MM.1S (cell line): ENCODE data around the gene TBL1XR1.
"Not testable (repeated sequence)": the region's sequence is repeated elsewhere in the genome, so short reads cannot be mapped to it uniquely, and the experiment has no call there.

ENCODE experiments used
- DNase-seq: peaks from one replicate; pipeline ENCODE4 v3.0.0-alpha.2; 2015
- H2AFZ ChIP-seq: fragments of 300-600 bp; sonication (generic); 2 replicates; pipeline ENCODE4 v1.6.0; 2016; ENCODE audit warnings: antibody characterized with exemption, low read length
- H3F3A ChIP-seq: fragments of 300-600 bp; sonication (generic); 2 replicates; pipeline ENCODE4 v1.6.1; 2016; ENCODE audit warnings: mild to moderate bottlenecking, antibody characterized with exemption, low read length, moderate library complexity, mixed read lengths; ENCODE audit not compliant: insufficient read depth
- H3K27ac ChIP-seq: fragments of 300-600 bp; sonication (generic); 2 replicates; pipeline ENCODE4 v1.5.1; 2016; ENCODE audit warnings: mild to moderate bottlenecking, low read length
- H3K27me3 ChIP-seq: fragments of 300-600 bp; sonication (generic); replicated peaks from 2 replicates; pipeline ENCODE4 v1.6.0; 2016; ENCODE audit warnings: low read length; ENCODE audit not compliant: insufficient read depth
- H3K36me3 ChIP-seq: fragments of 300-600 bp; sonication (generic); replicated peaks from 2 replicates; pipeline ENCODE4 v1.6.1; 2016; ENCODE audit warnings: mild to moderate bottlenecking, low read length, mixed read lengths; ENCODE audit not compliant: insufficient read depth
- H3K4me1 ChIP-seq: fragments of 300-600 bp; sonication (generic); 2 replicates; pipeline ENCODE4 v1.6.1; 2016; ENCODE audit warnings: low read length, mixed read lengths
- H3K4me2 ChIP-seq: fragments of 300-600 bp; sonication (generic); 2 replicates; pipeline ENCODE4 v1.6.0; 2016; ENCODE audit warnings: low read depth, low read length
- H3K4me3 ChIP-seq: fragments of 300-600 bp; sonication (generic); 2 replicates; pipeline ENCODE4 v1.5.1; 2016; ENCODE audit warnings: low read length, mixed read lengths
- H3K79me2 ChIP-seq: fragments of 300-600 bp; sonication (generic); 2 replicates; pipeline ENCODE4 v1.6.1; 2016; ENCODE audit warnings: mixed run types, low read length, mixed read lengths
- H3K9ac ChIP-seq: fragments of 300-600 bp; sonication (generic); 2 replicates; pipeline ENCODE4 v1.6.1; 2016; ENCODE audit warnings: low read length, mixed read lengths
- H3K9me2 ChIP-seq: fragments of 300-600 bp; sonication (generic); replicated peaks from 2 replicates; pipeline ENCODE4 v1.6.1; 2016; ENCODE audit warnings: mild to moderate bottlenecking, low read length, mixed read lengths; ENCODE audit not compliant: insufficient read depth
- H3K9me3 ChIP-seq: fragments of 300-600 bp; sonication (generic); replicated peaks from 2 replicates; pipeline ENCODE4 v1.6.1; 2016; ENCODE audit warnings: mild to moderate bottlenecking, low read length, mixed read lengths; ENCODE audit not compliant: insufficient read depth
- H4K20me1 ChIP-seq: fragments of 300-600 bp; sonication (generic); 2 replicates; pipeline ENCODE4 v1.6.1; 2016; ENCODE audit warnings: mild to moderate bottlenecking, low read length, moderate library complexity, mixed read lengths; ENCODE audit not compliant: insufficient read depth
- EZH2 ChIP-seq: fragments of 300-600 bp; sonication (generic); optimal IDR thresholded peaks from 2 replicates; pipeline ENCODE3; 2017; ENCODE audit warnings: low read depth, mild to moderate bottlenecking, antibody characterized with exemption, low read length, mixed read lengths
- EZH2phosphoT487 ChIP-seq: fragments of 300-600 bp; sonication (generic); IDR thresholded peaks from 2 replicates; pipeline ENCODE4 v1.6.1; 2018; ENCODE audit warnings: antibody characterized with exemption, low read length
- TF ChIP-seq, protein P1 (sequence below): fragments of 300-600 bp; sonication (generic); IDR thresholded peaks from 2 replicates; pipeline ENCODE4 v1.5.1; 2016; ENCODE audit warnings: antibody characterized with exemption, low read length, mixed read lengths

TBL1XR1 gene

GRCh38 chr3:177168431-177168830, 28.9 kb downstream of the TBL1XR1 start:
- Histone ChIP-seq H3K4me3 (no peak overlapping the region), H3K36me3 (peaks cover 1% of the 10 kb centered on the region; the same call in 1 of the 2 replicates), H3K9ac (no peak overlapping the region), H3K4me1 (peaks cover 26% of the 10 kb centered on the region), H2AFZ (no peak overlapping the region), H3K27ac (no peak overlapping the region), H3F3A (0 out of 2 replicates have a peak, but pooled peaks cover 7% of the 10 kb centered on the region), H3K9me3 (no peaks in the 10 kb centered on the region), H3K79me2 (peaks cover 100% of the 10 kb centered on the region), H4K20me1 (peaks cover 84% of the 10 kb centered on the region), H3K27me3 (no peaks in the 10 kb centered on the region), H3K9me2 (no peaks in the 10 kb centered on the region), H3K4me2 (no peak overlapping the region)
- TF ChIP-seq EZH2phosphoT487 (no peak), EZH2 (no peak)
- TF ChIP-seq, protein P1, sequence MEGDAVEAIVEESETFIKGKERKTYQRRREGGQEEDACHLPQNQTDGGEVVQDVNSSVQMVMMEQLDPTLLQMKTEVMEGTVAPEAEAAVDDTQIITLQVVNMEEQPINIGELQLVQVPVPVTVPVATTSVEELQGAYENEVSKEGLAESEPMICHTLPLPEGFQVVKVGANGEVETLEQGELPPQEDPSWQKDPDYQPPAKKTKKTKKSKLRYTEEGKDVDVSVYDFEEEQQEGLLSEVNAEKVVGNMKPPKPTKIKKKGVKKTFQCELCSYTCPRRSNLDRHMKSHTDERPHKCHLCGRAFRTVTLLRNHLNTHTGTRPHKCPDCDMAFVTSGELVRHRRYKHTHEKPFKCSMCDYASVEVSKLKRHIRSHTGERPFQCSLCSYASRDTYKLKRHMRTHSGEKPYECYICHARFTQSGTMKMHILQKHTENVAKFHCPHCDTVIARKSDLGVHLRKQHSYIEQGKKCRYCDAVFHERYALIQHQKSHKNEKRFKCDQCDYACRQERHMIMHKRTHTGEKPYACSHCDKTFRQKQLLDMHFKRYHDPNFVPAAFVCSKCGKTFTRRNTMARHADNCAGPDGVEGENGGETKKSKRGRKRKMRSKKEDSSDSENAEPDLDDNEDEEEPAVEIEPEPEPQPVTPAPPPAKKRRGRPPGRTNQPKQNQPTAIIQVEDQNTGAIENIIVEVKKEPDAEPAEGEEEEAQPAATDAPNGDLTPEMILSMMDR: no peak
- no peak for DNase-seq

DNA sequence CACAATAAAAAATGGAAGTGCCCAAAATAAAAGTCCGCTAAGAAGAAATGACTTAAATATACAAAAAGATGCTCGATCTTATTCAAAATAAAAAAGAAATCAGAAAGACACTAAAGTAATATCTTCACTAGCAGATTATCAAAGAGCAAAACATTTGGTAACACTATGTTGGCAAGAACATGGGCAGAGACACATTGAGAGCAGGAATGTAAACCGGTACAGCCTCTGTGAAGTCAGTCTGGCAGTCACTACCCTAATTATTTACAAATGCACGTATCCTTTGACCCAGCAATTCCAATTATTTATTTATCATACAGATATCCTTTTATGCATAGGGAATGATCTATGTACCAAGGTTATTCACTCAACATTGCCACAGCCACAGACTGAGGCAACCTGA, 34.5 kb downstream of the TBL1XR1 start:
- Histone ChIP-seq H3K9ac (no peak overlapping the region), H3F3A (0 out of 2 replicates have a peak, but pooled peaks cover 8% of the 10 kb centered on the region), H3K27me3 (no peaks in the 10 kb centered on the region), H3K27ac (no peak overlapping the region), H3K79me2 (peaks cover 100% of the 10 kb centered on the region), H4K20me1 (peaks cover 92% of the 10 kb centered on the region), H3K4me3 (no peak overlapping the region), H3K9me3 (no peaks in the 10 kb centered on the region), H2AFZ (no peak overlapping the region), H3K9me2 (no peaks in the 10 kb centered on the region), H3K4me1 (peaks cover 8% of the 10 kb centered on the region; the same call in 1 of the 2 replicates), H3K36me3 (peaks cover 1% of the 10 kb centered on the region; the same call in 1 of the 2 replicates), H3K4me2 (no peak overlapping the region)
- TF ChIP-seq EZH2 (no peak), EZH2phosphoT487 (no peak)
- TF ChIP-seq, protein P1: no peak
- DNase-seq: no peak

GRCh38 chr3:177161603-177162002, 35.7 kb downstream of the TBL1XR1 start:
- peaks cover 100% of the 10 kb centered on the region for H3K79me2 ChIP-seq
- H2AFZ ChIP-seq, H3K9me3 ChIP-seq: not testable (repeated sequence)

GRCh38 chr3:177158461-177158860, 38.8 kb downstream of the TBL1XR1 start:
- Histone ChIP-seq H3K9me2 (0 out of 2 replicates have a peak, but pooled peaks cover 4% of the 10 kb centered on the region), H3K79me2 (peaks cover 99% of the 10 kb centered on the region), H3K27me3 (no peaks in the 10 kb centered on the region), H3K4me2 (no peak overlapping the region), H2AFZ (no peak overlapping the region), H3K27ac (no peak overlapping the region), H3F3A (0 out of 2 replicates have a peak, but pooled peaks cover 17% of the 10 kb centered on the region), H3K9me3 (no peaks in the 10 kb centered on the region), H3K4me3 (no peak overlapping the region), H3K36me3 (peaks cover 11% of the 10 kb centered on the region; the same call in 1 of the 2 replicates), H4K20me1 (peaks cover 80% of the 10 kb centered on the region), H3K9ac (no peak overlapping the region), H3K4me1 (peaks cover 6% of the 10 kb centered on the region; the same call in 1 of the 2 replicates)
- DNase-seq: no peak
- TF ChIP-seq EZH2phosphoT487: no peak
- TF ChIP-seq, protein P1: no peak
- no peak for TF ChIP-seq EZH2

More at GRCh38 chr3:177161603-177162002, 35.7 kb downstream of the TBL1XR1 start:
- H3K27me3 ChIP-seq, H3K9me2 ChIP-seq, H3K4me2 ChIP-seq, H3K4me1 ChIP-seq, H3K27ac ChIP-seq, H3K36me3 ChIP-seq, H3K4me3 ChIP-seq, H3K9ac ChIP-seq, DNase-seq: not testable (repeated sequence)
- peaks cover 93% of the 10 kb centered on the region for H4K20me1 ChIP-seq
- 0 out of 2 replicates have a peak, but pooled peaks cover 14% of the 10 kb centered on the region for H3F3A ChIP-seq
